ENCODE measurements around the gene PARP6.
"Not testable (repeated sequence)": the region's sequence is repeated elsewhere in the genome, so short reads cannot be mapped to it uniquely, and the experiment has no call there.

Gene PARP6

DNA sequence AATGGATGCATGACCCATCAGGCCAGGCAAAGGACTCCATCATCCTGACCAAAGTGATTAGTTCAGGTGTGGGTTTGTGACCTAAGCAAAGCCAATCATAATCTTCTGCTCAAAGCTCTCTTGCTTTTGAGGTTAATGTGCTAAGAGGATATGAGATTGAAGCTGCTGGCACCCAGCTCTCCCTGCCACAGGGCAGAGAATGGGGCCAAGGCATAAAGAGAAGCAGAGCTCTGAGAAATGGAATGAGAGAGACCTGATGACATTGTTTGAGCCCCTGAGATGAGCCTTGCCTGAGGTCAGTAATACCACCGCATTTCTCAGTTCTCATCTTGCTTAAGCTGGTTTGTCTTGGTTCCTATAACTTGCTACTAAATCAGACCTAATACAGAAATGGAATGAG is 6.4 kb upstream of the PARP6 start:
- no peaks in the 10 kb centered on the region for H3K9me3 ChIP-seq (ENCODE audit: control insufficient read depth, low read length)
- no peaks in the 10 kb centered on the region for H3K36me3 ChIP-seq (ENCODE audit: control insufficient read depth, insufficient read depth, low read length)
- H3K4me3 ChIP-seq (ENCODE audit: insufficient read depth, low read depth, low read length, poor library complexity, severe bottlenecking) = no peak overlapping the region
- H3K4me1 ChIP-seq (ENCODE audit: control insufficient read depth, insufficient read depth, low read length, poor library complexity, severe bottlenecking) = no peaks in the 10 kb centered on the region
- no peaks in the 10 kb centered on the region for H3K27me3 ChIP-seq (replicated peaks; ENCODE audit: control insufficient read depth, insufficient read depth, low read length, poor library complexity, severe bottlenecking)
- H3K27ac ChIP-seq (ENCODE audit: insufficient read depth, low read length, poor library complexity, severe bottlenecking) = no peak overlapping the region
- no peak for DNase-seq

- H3K9me3 ChIP-seq (ENCODE audit: control insufficient read depth, low read length) = no peaks in the 10 kb centered on the region
- no peaks in the 10 kb centered on the region for H3K36me3 ChIP-seq (ENCODE audit: control insufficient read depth, insufficient read depth, low read length)
- no peak overlapping the region for H3K4me3 ChIP-seq (ENCODE audit: insufficient read depth, low read depth, low read length, poor library complexity, severe bottlenecking)
- H3K27ac ChIP-seq (ENCODE audit: insufficient read depth, low read length, poor library complexity, severe bottlenecking) = no peak overlapping the region
- no peak for DNase-seq
- H3K4me1 ChIP-seq (ENCODE audit: control insufficient read depth, insufficient read depth, low read length, poor library complexity, severe bottlenecking) = peaks cover 15% of the 10 kb centered on the region
- no peaks in the 10 kb centered on the region for H3K27me3 ChIP-seq (replicated peaks; ENCODE audit: control insufficient read depth, insufficient read depth, low read length, poor library complexity, severe bottlenecking)
Measured at GRCh38 chr15:72276326-72276700, 4.0 kb upstream of the PARP6 start.

DNA sequence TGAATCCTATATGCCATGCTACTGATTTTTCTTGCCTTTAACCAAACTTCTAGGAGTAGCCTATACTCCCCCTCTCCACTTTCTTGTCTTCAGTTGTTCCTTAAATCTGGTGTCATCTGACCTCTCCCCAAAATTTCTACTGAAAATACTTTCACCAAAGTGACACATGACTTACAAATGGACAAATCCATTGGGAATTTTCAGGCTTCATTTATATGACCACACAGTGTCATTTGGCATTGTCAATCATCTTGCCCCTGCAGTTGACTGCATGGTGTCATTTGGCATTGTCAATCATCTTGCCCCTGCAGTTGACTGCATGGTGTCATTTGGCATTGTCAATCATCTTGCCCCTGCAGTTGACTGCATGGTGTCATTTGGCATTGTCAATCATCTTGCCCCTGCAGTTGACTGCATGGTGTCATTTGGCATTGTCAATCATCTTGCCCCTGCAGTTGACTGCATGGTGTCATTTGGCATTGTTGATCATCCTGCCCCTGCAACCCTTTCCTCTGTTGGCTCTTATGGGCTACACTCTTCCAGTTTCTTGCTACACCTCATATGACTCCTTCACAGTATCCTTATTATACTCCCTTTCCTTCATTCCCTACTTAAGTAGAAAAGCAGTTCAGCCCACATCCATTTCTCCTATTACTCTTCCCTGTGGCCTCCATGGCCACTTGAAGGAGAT is 3.4 kb upstream of the PARP6 start:
- not testable (repeated sequence) for H3K9me3 ChIP-seq (ENCODE audit: control insufficient read depth, low read length); H3K27ac ChIP-seq (ENCODE audit: insufficient read depth, low read length, poor library complexity, severe bottlenecking); H3K27me3 ChIP-seq (replicated peaks; ENCODE audit: control insufficient read depth, insufficient read depth, low read length, poor library complexity, severe bottlenecking); H3K36me3 ChIP-seq (ENCODE audit: control insufficient read depth, insufficient read depth, low read length); H3K4me3 ChIP-seq (ENCODE audit: insufficient read depth, low read depth, low read length, poor library complexity, severe bottlenecking); DNase-seq
- H3K4me1 ChIP-seq (ENCODE audit: control insufficient read depth, insufficient read depth, low read length, poor library complexity, severe bottlenecking) = peaks cover 17% of the 10 kb centered on the region

GRCh38 chr15:72272997-72273352 is 621 bp upstream of the PARP6 start:
- H3K4me3 ChIP-seq (ENCODE audit: insufficient read depth, low read depth, low read length, poor library complexity, severe bottlenecking) = peak overlapping the region; percentile 47
- no peaks in the 10 kb centered on the region for H3K9me3 ChIP-seq (ENCODE audit: control insufficient read depth, low read length)
- no peaks in the 10 kb centered on the region for H3K27me3 ChIP-seq (replicated peaks; ENCODE audit: control insufficient read depth, insufficient read depth, low read length, poor library complexity, severe bottlenecking)
- no peak for DNase-seq
- H3K4me1 ChIP-seq (ENCODE audit: control insufficient read depth, insufficient read depth, low read length, poor library complexity, severe bottlenecking) = peaks cover 17% of the 10 kb centered on the region
- peaks cover 1% of the 10 kb centered on the region for H3K36me3 ChIP-seq (ENCODE audit: control insufficient read depth, insufficient read depth, low read length)
- H3K27ac ChIP-seq (ENCODE audit: insufficient read depth, low read length, poor library complexity, severe bottlenecking) = peak overlapping the region; percentile 63

GRCh38 chr15:72271895-72272212 is 500 bp downstream of the PARP6 start:
- no peaks in the 10 kb centered on the region for H3K27me3 ChIP-seq (replicated peaks; ENCODE audit: control insufficient read depth, insufficient read depth, low read length, poor library complexity, severe bottlenecking)
- H3K9me3 ChIP-seq (ENCODE audit: control insufficient read depth, low read length) = no peaks in the 10 kb centered on the region
- H3K4me3 ChIP-seq (ENCODE audit: insufficient read depth, low read depth, low read length, poor library complexity, severe bottlenecking) = peak overlapping the region; percentile 61
- H3K27ac ChIP-seq (ENCODE audit: insufficient read depth, low read length, poor library complexity, severe bottlenecking) = peak overlapping the region; percentile 81
- H3K36me3 ChIP-seq (ENCODE audit: control insufficient read depth, insufficient read depth, low read length) = peaks cover 12% of the 10 kb centered on the region
- H3K4me1 ChIP-seq (ENCODE audit: control insufficient read depth, insufficient read depth, low read length, poor library complexity, severe bottlenecking) = peaks cover 17% of the 10 kb centered on the region
- no peak for DNase-seq

DNA sequence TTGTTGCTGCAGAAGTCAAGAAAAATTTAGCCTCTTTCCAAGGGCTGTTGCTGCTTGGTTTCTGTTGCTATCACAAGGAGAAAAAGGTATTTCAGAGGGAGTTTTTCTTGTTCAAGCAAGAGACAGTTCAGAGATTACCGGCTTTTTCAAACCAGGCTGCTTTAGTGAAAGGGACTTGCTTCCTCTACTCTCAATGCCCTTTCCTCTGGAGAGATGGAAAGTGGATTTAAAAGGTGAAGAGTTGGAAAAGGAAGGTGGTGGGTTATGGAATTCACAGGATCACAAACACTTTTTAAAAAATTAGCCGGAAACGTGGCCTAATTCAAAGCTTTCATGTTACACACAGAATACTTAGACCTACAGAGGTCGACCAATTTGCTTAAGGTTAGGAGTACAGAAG is 1.1 kb downstream of the PARP6 start:
- peak overlapping the region; percentile 61 for H3K4me3 ChIP-seq (ENCODE audit: insufficient read depth, low read depth, low read length, poor library complexity, severe bottlenecking)
- peaks cover 17% of the 10 kb centered on the region for H3K4me1 ChIP-seq (ENCODE audit: control insufficient read depth, insufficient read depth, low read length, poor library complexity, severe bottlenecking)
- DNase-seq = no peak
- H3K27me3 ChIP-seq (replicated peaks; ENCODE audit: control insufficient read depth, insufficient read depth, low read length, poor library complexity, severe bottlenecking) = no peaks in the 10 kb centered on the region
- no peaks in the 10 kb centered on the region for H3K9me3 ChIP-seq (ENCODE audit: control insufficient read depth, low read length)
- H3K36me3 ChIP-seq (ENCODE audit: control insufficient read depth, insufficient read depth, low read length) = peaks cover 19% of the 10 kb centered on the region
- peak overlapping the region; percentile 81 for H3K27ac ChIP-seq (ENCODE audit: insufficient read depth, low read length, poor library complexity, severe bottlenecking)

- no peaks in the 10 kb centered on the region for H3K27me3 ChIP-seq (replicated peaks; ENCODE audit: control insufficient read depth, insufficient read depth, low read length, poor library complexity, severe bottlenecking)
- no peak overlapping the region for H3K4me3 ChIP-seq (ENCODE audit: insufficient read depth, low read depth, low read length, poor library complexity, severe bottlenecking)
- H3K36me3 ChIP-seq (ENCODE audit: control insufficient read depth, insufficient read depth, low read length) = peaks cover 34% of the 10 kb centered on the region
- H3K4me1 ChIP-seq (ENCODE audit: control insufficient read depth, insufficient read depth, low read length, poor library complexity, severe bottlenecking) = peaks cover 17% of the 10 kb centered on the region
- no peaks in the 10 kb centered on the region for H3K9me3 ChIP-seq (ENCODE audit: control insufficient read depth, low read length)
- no peak overlapping the region for H3K27ac ChIP-seq (ENCODE audit: insufficient read depth, low read length, poor library complexity, severe bottlenecking)
- no peak for DNase-seq
Measured at GRCh38 chr15:72269739-72270138, 2.6 kb downstream of the PARP6 start.

DNA sequence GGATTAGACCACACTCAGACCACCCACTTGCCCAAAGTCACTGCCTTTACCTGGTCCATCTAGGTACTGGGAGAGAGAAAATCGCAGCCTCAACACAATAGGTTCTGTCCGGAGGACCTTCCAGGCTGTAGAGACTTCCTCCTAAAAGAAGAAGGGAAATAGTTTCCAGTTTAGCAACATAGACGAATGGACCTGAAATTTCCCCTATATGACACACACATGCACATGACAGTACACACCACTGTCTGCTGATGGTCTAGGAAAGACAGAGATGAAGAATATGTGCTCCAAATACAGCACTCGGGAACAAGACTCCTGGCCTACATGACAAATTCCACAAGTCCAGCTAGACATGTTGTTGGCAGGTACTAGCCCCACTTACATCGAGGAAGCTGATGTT is 7.3 kb downstream of the PARP6 start:
- no peak for DNase-seq
- Histone ChIP-seq H3K36me3 (ENCODE audit: control insufficient read depth, insufficient read depth, low read length) (peaks cover 75% of the 10 kb centered on the region), H3K27me3 (replicated peaks; ENCODE audit: control insufficient read depth, insufficient read depth, low read length, poor library complexity, severe bottlenecking) (no peaks in the 10 kb centered on the region), H3K9me3 (ENCODE audit: control insufficient read depth, low read length) (no peaks in the 10 kb centered on the region), H3K4me1 (ENCODE audit: control insufficient read depth, insufficient read depth, low read length, poor library complexity, severe bottlenecking) (no peaks in the 10 kb centered on the region), H3K27ac (ENCODE audit: insufficient read depth, low read length, poor library complexity, severe bottlenecking) (no peak overlapping the region), H3K4me3 (ENCODE audit: insufficient read depth, low read depth, low read length, poor library complexity, severe bottlenecking) (no peak overlapping the region)

DNA sequence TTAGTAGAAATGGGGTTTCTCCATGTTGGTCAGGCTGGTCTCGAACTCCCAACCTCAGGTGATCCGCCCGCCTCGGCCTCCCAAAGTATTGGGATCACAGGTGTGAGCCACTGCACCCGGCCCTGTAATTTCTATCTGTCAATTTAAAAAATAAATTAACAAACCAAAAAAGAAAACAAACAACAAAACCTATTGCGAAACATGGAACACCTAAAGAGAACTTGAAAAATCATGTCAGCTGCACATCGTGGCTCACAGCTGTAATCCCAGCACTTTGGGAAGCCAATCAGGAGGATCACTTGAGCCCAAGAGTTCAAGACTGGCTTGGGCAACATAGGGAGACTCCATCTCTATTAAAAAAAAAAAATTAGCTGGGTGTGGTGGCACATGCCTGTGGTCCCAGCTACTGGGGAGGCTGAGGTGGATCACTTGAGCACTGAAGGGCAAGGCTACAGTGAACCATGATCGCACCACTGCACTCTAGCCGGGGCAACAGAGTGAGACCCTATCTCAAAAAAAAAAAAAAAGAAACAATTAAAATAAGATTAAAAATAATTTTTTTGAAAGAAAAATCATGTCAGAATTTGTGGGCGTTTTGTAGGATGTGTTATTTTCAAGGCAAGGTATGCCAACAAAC is 19.6 kb downstream of the PARP6 start:
- Histone ChIP-seq H3K4me3 (ENCODE audit: insufficient read depth, low read depth, low read length, poor library complexity, severe bottlenecking) (no peak overlapping the region), H3K27me3 (replicated peaks; ENCODE audit: control insufficient read depth, insufficient read depth, low read length, poor library complexity, severe bottlenecking) (no peaks in the 10 kb centered on the region), H3K27ac (ENCODE audit: insufficient read depth, low read length, poor library complexity, severe bottlenecking) (no peak overlapping the region), H3K36me3 (ENCODE audit: control insufficient read depth, insufficient read depth, low read length) (peaks cover 82% of the 10 kb centered on the region), H3K4me1 (ENCODE audit: control insufficient read depth, insufficient read depth, low read length, poor library complexity, severe bottlenecking) (no peaks in the 10 kb centered on the region), H3K9me3 (ENCODE audit: control insufficient read depth, low read length) (no peaks in the 10 kb centered on the region)
- no peak for DNase-seq

GRCh38 chr15:72249142-72249810 is 23.1 kb downstream of the PARP6 start:
- Histone ChIP-seq H3K4me3 (ENCODE audit: insufficient read depth, low read depth, low read length, poor library complexity, severe bottlenecking) (no peak overlapping the region), H3K9me3 (ENCODE audit: control insufficient read depth, low read length) (no peaks in the 10 kb centered on the region), H3K27ac (ENCODE audit: insufficient read depth, low read length, poor library complexity, severe bottlenecking) (no peak overlapping the region), H3K36me3 (ENCODE audit: control insufficient read depth, insufficient read depth, low read length) (peaks cover 51% of the 10 kb centered on the region), H3K27me3 (replicated peaks; ENCODE audit: control insufficient read depth, insufficient read depth, low read length, poor library complexity, severe bottlenecking) (no peaks in the 10 kb centered on the region), H3K4me1 (ENCODE audit: control insufficient read depth, insufficient read depth, low read length, poor library complexity, severe bottlenecking) (no peaks in the 10 kb centered on the region)
- no peak for DNase-seq

Measured in effector memory CD4-positive, alpha-beta T cell (primary cell).